H1 (cell line): ENCODE data around the gene TMEM108. TPM values are rescaled to one million over a fixed set of nuclear protein-coding genes. Genes with fewer than 3 reads are reported as not detected.

Experiments used
- BRCA1 ChIP-seq: IDR thresholded peaks from 2 replicates; pipeline ENCODE4 v1.6.1; 2012; ENCODE audit warnings: low read depth, low read length, improper control_type of control experiment
- CHD7 ChIP-seq: fragments of 300-600 bp; sonication (generic); IDR thresholded peaks from 2 replicates; pipeline ENCODE4 v1.7.1; 2012; ENCODE audit warnings: low read length, moderate library complexity, mild to moderate bottlenecking, inconsistent platforms; ENCODE audit not compliant: insufficient replicate concordance
- SIRT6 ChIP-seq: IDR thresholded peaks from one replicate; pipeline ENCODE4 v1.7.1; 2012; ENCODE audit warnings: low read length, inconsistent platforms
- polyA plus RNA-seq, 7 experiments: library from polyadenylated mRNA; depleted of rRNA in 3 of 7; stranded (reverse) in 5 of 7; unstranded in 2 of 7; fragments of >200 nt in 5 of 7; fragments of 200-250 nt in 2 of 7; gene quantifications; 1 replicate in 5 of 7; 2 replicates in 1 of 7; 4 replicates in 1 of 7; pipeline versions ENCODE4 v1.2.1 to v1.2.3, GENCODE V29; 2011 to 2013; ENCODE audit warnings: missing spikeins in 2 of 7, mixed read lengths in 2 of 7
- total RNA-seq: library from RNA; stranded (reverse); fragmentation: NEBNext Ultra II Directional; extraction: Animal tissue kit (Norgen Biotek cat#: 25700); gene quantifications from 2 replicates; pipeline ENCODE4 v1.2.1, GENCODE V29; 2021
- TF ChIP-seq, protein P1 (sequence below): IDR thresholded peaks from 2 replicates; pipeline ENCODE4 v1.6.1; 2012; ENCODE audit warnings: low read length, inconsistent platforms

The TMEM108 gene
- total and polyA plus RNA-seq, 2 of the 8 experiments (the other 6 are each of a cell fraction or from before 2014, with no cell fraction given): 14.3 to 16.2 TPM

DNA sequence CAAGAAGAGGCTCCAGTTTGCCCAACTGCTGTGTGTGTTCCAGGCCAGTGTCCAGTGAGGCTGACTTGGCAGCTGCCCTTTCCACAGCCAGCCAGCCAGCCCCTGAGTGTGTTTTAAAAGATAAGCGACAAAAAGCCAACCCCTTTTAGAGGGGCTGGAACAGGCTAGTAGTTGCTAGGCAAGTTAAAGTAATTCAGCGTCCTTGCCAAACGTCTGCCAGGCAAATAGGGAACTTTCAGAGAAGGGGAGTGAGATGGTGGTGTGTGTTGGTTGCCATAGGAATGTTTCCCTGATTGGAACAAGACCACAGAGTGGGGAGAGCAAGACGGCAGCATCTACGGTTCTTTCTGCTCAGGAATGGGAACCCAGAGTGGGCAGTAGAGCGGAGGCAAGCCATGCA lies 86.3 kb downstream of the TMEM108 start (continued):
- TF ChIP-seq CHD7 (no peak), SIRT6 (no peak), BRCA1 (no peak)
- TF ChIP-seq, protein P1, sequence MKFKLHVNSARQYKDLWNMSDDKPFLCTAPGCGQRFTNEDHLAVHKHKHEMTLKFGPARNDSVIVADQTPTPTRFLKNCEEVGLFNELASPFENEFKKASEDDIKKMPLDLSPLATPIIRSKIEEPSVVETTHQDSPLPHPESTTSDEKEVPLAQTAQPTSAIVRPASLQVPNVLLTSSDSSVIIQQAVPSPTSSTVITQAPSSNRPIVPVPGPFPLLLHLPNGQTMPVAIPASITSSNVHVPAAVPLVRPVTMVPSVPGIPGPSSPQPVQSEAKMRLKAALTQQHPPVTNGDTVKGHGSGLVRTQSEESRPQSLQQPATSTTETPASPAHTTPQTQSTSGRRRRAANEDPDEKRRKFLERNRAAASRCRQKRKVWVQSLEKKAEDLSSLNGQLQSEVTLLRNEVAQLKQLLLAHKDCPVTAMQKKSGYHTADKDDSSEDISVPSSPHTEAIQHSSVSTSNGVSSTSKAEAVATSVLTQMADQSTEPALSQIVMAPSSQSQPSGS: no peak
